Osteoblast (primary cell): ENCODE data around the gene SMCO2. TPM values are rescaled to one million over a fixed set of nuclear protein-coding genes. Genes with fewer than 3 reads are reported as not detected.
A peak's percentile ranks its signal among the peaks of the same experiment; 100 is the strongest.

ENCODE experiments used
- DNase-seq: peaks from one replicate; pipeline ENCODE4 v3.0.0; 2011; ENCODE audit warnings: low spot score, mixed read lengths; ENCODE audit not compliant: insufficient read length; ENCODE audit errors: missing footprints
- H2AFZ ChIP-seq: 2 replicates; pipeline ENCODE4 v1.6.0; 2011; ENCODE audit warnings: mild to moderate bottlenecking, low read length
- H3K27ac ChIP-seq: 2 replicates; pipeline ENCODE4 v1.5.1; 2011; ENCODE audit warnings: mild to moderate bottlenecking, low read depth, low read length, moderate library complexity
- H3K27me3 ChIP-seq: 2 replicates; pipeline ENCODE4 v1.6.0; 2012; ENCODE audit warnings: mild to moderate bottlenecking, control low read depth, inconsistent platforms, low read length, moderate library complexity; ENCODE audit not compliant: insufficient read depth
- H3K36me3 ChIP-seq: 2 replicates; pipeline ENCODE4 v1.5.1; 2011; ENCODE audit warnings: mild to moderate bottlenecking, low read length, control low read depth, moderate library complexity; ENCODE audit not compliant: insufficient read depth
- H3K4me1 ChIP-seq: 2 replicates; pipeline ENCODE4 v1.5.1; 2011; ENCODE audit warnings: mild to moderate bottlenecking, low read length, control low read depth, moderate library complexity; ENCODE audit not compliant: insufficient read depth
- H3K4me2 ChIP-seq: 2 replicates; pipeline ENCODE4 v1.6.0; 2011; ENCODE audit warnings: mild to moderate bottlenecking, low read length; ENCODE audit not compliant: insufficient read depth
- H3K4me3 ChIP-seq: fragments of 200-600 bp; sonication (generic); 3 replicates; pipeline ENCODE4 v1.5.1; 2012; ENCODE audit warnings: mild to moderate bottlenecking, low read length, inconsistent platforms; ENCODE audit not compliant: insufficient read depth
- H3K79me2 ChIP-seq: 2 replicates; pipeline ENCODE4 v1.6.0; 2012; ENCODE audit warnings: mild to moderate bottlenecking, low read length, control low read depth, inconsistent platforms; ENCODE audit not compliant: insufficient read depth
- H3K9me3 ChIP-seq: 2 replicates; pipeline ENCODE4 v1.5.1; 2011; ENCODE audit warnings: low read depth, low read length, control low read depth
- H4K20me1 ChIP-seq: 2 replicates; pipeline ENCODE4 v1.6.0; 2012; ENCODE audit warnings: mild to moderate bottlenecking, low read length, control low read depth; ENCODE audit not compliant: insufficient read depth
- CTCF ChIP-seq: IDR thresholded peaks from 2 replicates; pipeline ENCODE4 v1.5.1; 2011; ENCODE audit warnings: mild to moderate bottlenecking, low read depth, low read length, moderate library complexity; ENCODE audit errors: extremely low read depth
- total RNA-seq: library from RNA; depleted of rRNA; stranded (reverse); fragments of >200 nt; gene quantifications from 2 replicates; pipeline ENCODE4 v1.2.3, GENCODE V29; 2012

SMCO2 gene
- 0.72 and 0.88 TPM in 2 replicates for total RNA-seq

- peaks cover 4% of the 10 kb centered on the region for H3K9me3 ChIP-seq
Measured at GRCh38 chr12:27446436-27446835, at the start of gene SMCO2. Gene SMCO2 (plus strand): TSS chr12:27446736. CDS start chr12:27470632, 23,896 bp downstream.

GRCh38 chr12:27398466-27398865 lies 48.1 kb upstream of the SMCO2 start:
- no peaks in the 10 kb centered on the region for H4K20me1 ChIP-seq
- peaks cover 11% of the 10 kb centered on the region for H3K36me3 ChIP-seq
- no peak overlapping the region for H3K4me2 ChIP-seq
- H3K9me3 ChIP-seq: no peaks in the 10 kb centered on the region
- no peaks in the 10 kb centered on the region for H3K4me1 ChIP-seq
- H3K79me2 ChIP-seq: no peaks in the 10 kb centered on the region
- no peak for TF ChIP-seq CTCF
- DNase-seq: no peak
- H3K27me3 ChIP-seq: no peaks in the 10 kb centered on the region
- H2AFZ ChIP-seq: no peak overlapping the region
- H3K4me3 ChIP-seq: no peak overlapping the region
- no peak overlapping the region for H3K27ac ChIP-seq

More at GRCh38 chr12:27446436-27446835, at the start of gene SMCO2:
- no peaks in the 10 kb centered on the region for H3K79me2 ChIP-seq
- no peak for DNase-seq
- H3K27ac ChIP-seq: no peak within 1 kb of the TSS
- no peak within 1 kb of the TSS for H3K4me3 ChIP-seq
- H3K4me1 ChIP-seq: no peaks in the 10 kb centered on the region
- no peak within 1 kb of the TSS for H2AFZ ChIP-seq
- TF ChIP-seq CTCF: no peak
- H3K4me2 ChIP-seq: no peak within 1 kb of the TSS
- H4K20me1 ChIP-seq: no peaks in the 10 kb centered on the region
- no peaks in the 10 kb centered on the region for H3K27me3 ChIP-seq
- no peaks in the 10 kb centered on the region for H3K36me3 ChIP-seq

- no peak for DNase-seq
- no peak overlapping the region for H2AFZ ChIP-seq
- H3K36me3 ChIP-seq: peaks cover 17% of the 10 kb centered on the region
- no peaks in the 10 kb centered on the region for H3K4me1 ChIP-seq
- TF ChIP-seq CTCF: no peak
- H3K27me3 ChIP-seq: no peaks in the 10 kb centered on the region
- no peaks in the 10 kb centered on the region for H3K79me2 ChIP-seq
- H3K9me3 ChIP-seq: no peaks in the 10 kb centered on the region
- H3K27ac ChIP-seq: no peak overlapping the region
- H3K4me3 ChIP-seq: no peak overlapping the region
- no peaks in the 10 kb centered on the region for H4K20me1 ChIP-seq
- H3K4me2 ChIP-seq: no peak overlapping the region
Measured at GRCh38 chr12:27399074-27399473, 47.5 kb upstream of the SMCO2 start.

GRCh38 chr12:27400856-27401354 lies 45.6 kb upstream of the SMCO2 start:
- Histone ChIP-seq H3K79me2 (no peaks in the 10 kb centered on the region), H3K36me3 (peaks cover 16% of the 10 kb centered on the region), H3K4me2 (peak overlapping the region; percentile 21), H3K27me3 (no peaks in the 10 kb centered on the region), H4K20me1 (no peaks in the 10 kb centered on the region), H3K27ac (no peak overlapping the region), H3K4me3 (no peak overlapping the region), H2AFZ (no peak overlapping the region), H3K4me1 (no peaks in the 10 kb centered on the region), H3K9me3 (no peaks in the 10 kb centered on the region)
- DNase-seq: no peak
- no peak for TF ChIP-seq CTCF
